Upper lobe of right lung (tissue), 1 donor: ENCODE measurements around the gene GDF15. TPM values are rescaled to one million over a fixed set of nuclear protein-coding genes. Genes with fewer than 3 reads are reported as not detected.

Source experiments
- ATAC-seq: fragments of 200-7000 bp; cut with Tn5 transposase; one replicate; pipeline ENCODE4 v1.9.1; 2020; ENCODE audit warnings: mild to moderate bottlenecking, moderate library complexity
- DNase-seq: peaks from one replicate; pipeline ENCODE4 v3.0.0-alpha.2; 2020
- H3K27ac ChIP-seq: fragments of 200-600 bp; one replicate; pipeline ENCODE4 v1.8.0; 2022
- H3K27me3 ChIP-seq: fragments of 200-600 bp; one replicate; pipeline ENCODE4 v1.8.0; 2022; ENCODE audit warnings: mild to moderate bottlenecking
- H3K36me3 ChIP-seq: fragments of 200-600 bp; one replicate; pipeline ENCODE4 v1.8.0; 2022
- H3K4me1 ChIP-seq: fragments of 200-600 bp; one replicate; pipeline ENCODE4 v1.8.0; 2022
- H3K4me3 ChIP-seq: fragments of 200-600 bp; one replicate; pipeline ENCODE4 v1.8.0; 2022; ENCODE audit warnings: mild to moderate bottlenecking
- H3K9me3 ChIP-seq: fragments of 200-600 bp; one replicate; pipeline ENCODE4 v1.8.0; 2022
- CTCF ChIP-seq: fragments of 200-600 bp; IDR thresholded peaks from one replicate; pipeline ENCODE4 v1.8.0; 2022; ENCODE audit warnings: antibody characterized with exemption
- intact Hi-C: fragments of 100-400 bp; cut with DNase I; formaldehyde crosslinking; loops from one replicate; pipeline ENCODE4 v1.11.0; 2022
- total RNA-seq: library from RNA; stranded (reverse); fragmentation: NEBNext Ultra II Directional; extraction: Animal tissue kit (Norgen Biotek cat#: 25700); gene quantifications from one replicate; pipeline ENCODE4 v1.2.1, GENCODE V29; 2021
- donor health status: DM: no; HTN: yes; CAD: no; lungs with severe emphysema.

The GDF15 gene
- total RNA-seq, 1 donor from 2014 or later: 105 TPM

DNA sequence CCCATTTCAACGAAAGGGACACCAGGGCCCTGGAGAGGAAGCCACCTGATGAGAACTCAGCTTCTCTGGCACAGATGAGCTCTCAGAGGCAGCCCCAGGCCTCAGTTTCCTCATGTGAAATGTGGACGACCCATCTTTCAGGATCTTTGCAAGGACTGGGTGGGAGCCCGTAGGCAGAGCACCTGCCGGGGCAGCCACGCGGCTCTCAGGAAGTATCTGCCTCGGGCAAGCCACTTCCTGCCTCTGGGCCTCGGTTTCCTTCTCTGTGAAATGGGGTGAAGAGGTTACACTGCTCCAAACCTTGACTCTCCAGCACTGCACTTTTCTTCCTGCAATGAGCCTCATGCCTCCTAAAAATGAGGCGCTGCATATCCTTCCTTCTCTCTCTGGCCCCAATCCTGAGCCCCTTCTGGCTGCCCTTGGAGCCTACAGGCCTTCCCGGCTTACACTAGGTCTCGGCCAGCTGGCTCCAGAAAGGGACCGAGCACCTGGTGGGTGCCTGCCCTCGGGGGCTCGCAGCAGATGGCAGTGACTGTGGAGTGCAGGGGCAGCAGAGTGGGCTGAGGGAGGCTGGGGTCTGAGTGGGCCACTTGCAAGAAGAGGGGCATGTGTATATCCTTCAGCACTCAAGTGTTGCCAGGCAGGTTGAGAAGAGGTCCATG is 36.7 kb downstream of the GDF15 start:
- no peaks in the 10 kb centered on the region for H3K36me3 ChIP-seq
- no peak overlapping the region for H3K27ac ChIP-seq
- intact Hi-C loops: no loop called here
- no peak overlapping the region for H3K4me3 ChIP-seq
- DNase-seq (no peak), ATAC-seq (no peak)
- no peaks in the 10 kb centered on the region for H3K27me3 ChIP-seq
- peaks cover 37% of the 10 kb centered on the region for H3K4me1 ChIP-seq
- no peak for TF ChIP-seq CTCF
- H3K9me3 ChIP-seq: no peaks in the 10 kb centered on the region

- no peak for TF ChIP-seq CTCF
- H3K36me3 ChIP-seq: no peaks in the 10 kb centered on the region
- H3K27ac ChIP-seq: no peak overlapping the region
- H3K4me1 ChIP-seq: peaks cover 30% of the 10 kb centered on the region
- H3K9me3 ChIP-seq: no peaks in the 10 kb centered on the region
- intact Hi-C loops: no loop called here
- DNase-seq: no peak
- no peaks in the 10 kb centered on the region for H3K27me3 ChIP-seq
- no peak for ATAC-seq
- no peak overlapping the region for H3K4me3 ChIP-seq
These were observed 37.5 kb downstream of the GDF15 start for GRCh38 chr19:18423258-18424020.

DNA sequence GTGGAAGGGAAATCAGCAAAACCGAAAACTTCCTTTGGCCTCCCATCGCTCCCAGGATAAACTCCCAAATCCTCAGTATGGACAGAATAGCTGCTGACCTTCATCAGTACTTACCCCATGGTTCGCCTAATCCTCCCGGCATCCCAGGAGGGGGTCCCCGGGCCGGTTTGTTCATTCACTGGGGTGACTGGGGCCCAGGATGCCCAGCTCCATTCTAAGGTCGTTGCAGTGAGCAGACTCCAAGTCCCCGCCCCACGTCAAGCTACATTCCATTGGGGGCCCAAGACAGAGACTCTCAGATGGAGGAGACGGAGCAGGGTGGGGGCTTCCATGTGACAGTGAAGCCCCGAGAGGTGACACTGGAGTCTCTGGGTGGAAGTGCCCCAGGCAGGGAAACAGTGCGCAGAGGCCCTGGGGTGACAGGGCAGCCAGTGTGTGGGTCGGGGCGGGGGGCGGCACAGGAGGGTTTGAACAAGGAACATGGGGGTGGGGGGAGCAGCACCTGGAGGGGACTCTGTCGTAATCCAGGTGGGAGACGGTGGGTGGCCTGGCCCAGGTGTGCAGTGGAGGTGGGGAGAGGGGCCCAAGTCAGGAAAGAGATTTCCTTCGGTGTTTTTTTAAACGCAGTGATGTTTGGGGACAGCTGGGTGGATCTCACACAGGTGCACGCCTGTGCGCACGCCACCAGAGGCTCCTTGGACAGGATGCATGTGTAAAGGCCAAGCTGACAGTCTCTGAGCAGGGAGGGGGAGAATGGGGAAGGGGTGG is 38.3 kb downstream of the GDF15 start:
- peaks cover 33% of the 10 kb centered on the region for H3K4me1 ChIP-seq
- no peak for TF ChIP-seq CTCF
- H3K27ac ChIP-seq: no peak overlapping the region
- intact Hi-C loops: no loop called here
- H3K27me3 ChIP-seq: no peaks in the 10 kb centered on the region
- no peak for ATAC-seq
- H3K9me3 ChIP-seq: no peaks in the 10 kb centered on the region
- DNase-seq: no peak
- H3K36me3 ChIP-seq: no peaks in the 10 kb centered on the region
- no peak overlapping the region for H3K4me3 ChIP-seq

- DNase-seq (no peak), ATAC-seq (no peak)
- Histone ChIP-seq H3K27me3 (no peaks in the 10 kb centered on the region), H3K4me1 (peaks cover 39% of the 10 kb centered on the region), H3K9me3 (no peaks in the 10 kb centered on the region), H3K36me3 (no peaks in the 10 kb centered on the region), H3K4me3 (no peak overlapping the region), H3K27ac (no peak overlapping the region)
- intact Hi-C loops: no loop called here
- no peak for TF ChIP-seq CTCF
These were observed 39.0 kb downstream of the GDF15 start for GRCh38 chr19:18424890-18425514.

DNA sequence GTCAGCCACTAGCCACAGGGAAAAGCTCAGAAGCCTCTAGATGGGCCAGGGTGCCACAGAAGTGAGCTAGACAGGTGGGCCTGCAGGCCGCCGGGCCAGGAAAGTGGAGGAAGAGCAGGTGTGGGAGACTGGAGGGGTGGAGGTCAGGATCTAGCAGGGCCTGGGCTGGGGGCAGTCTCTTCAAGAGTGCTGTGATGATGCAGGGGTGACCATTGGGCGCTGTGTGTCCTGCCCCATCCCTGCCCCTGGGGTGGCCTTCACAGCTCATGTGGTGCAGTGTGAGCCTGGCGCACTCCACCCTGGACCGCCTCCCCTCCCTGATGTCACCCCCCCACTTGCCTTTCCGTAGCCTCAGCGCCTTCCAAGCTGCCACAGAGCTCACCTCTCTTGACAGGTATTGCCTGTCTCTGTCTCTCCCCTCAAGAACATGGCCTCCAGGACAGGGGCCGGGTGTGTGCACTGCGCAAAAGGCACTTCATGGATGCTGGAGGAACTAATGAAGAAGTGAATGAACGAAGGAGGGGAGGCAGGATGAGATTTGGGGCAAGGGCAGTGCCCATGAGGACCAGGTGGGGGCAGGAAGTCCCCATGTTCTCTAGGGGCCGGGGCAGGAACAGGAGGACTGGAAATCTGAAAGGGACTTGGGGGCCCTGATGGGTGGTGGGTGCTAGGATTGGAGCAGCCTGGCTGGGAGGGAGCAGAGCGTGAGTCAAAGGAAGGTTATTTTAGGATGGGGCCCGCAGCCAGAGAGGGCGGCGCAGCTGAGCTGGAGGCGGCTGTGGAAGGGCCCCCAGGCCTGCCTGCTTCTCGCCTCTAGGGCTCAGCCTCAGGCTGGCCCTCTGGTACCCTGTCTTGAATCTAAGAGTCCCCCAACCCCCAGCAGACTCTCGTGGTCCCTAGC is 39.8 kb downstream of the GDF15 start:
- ATAC-seq (no peak), DNase-seq (no peak)
- Histone ChIP-seq H3K27me3 (no peaks in the 10 kb centered on the region), H3K4me1 (peaks cover 32% of the 10 kb centered on the region), H3K4me3 (no peak overlapping the region), H3K9me3 (no peaks in the 10 kb centered on the region), H3K27ac (no peak overlapping the region), H3K36me3 (no peaks in the 10 kb centered on the region)
- intact Hi-C loops: no loop called here
- TF ChIP-seq CTCF: no peak
